GM19099 (cell line): Measurements from ENCODE around the gene PKNOX2.

Experiments used
- POLR2A ChIP-seq: IDR thresholded peaks from 3 replicates; pipeline ENCODE4 v1.6.1; 2011; ENCODE audit warnings: low read depth; ENCODE audit not compliant: insufficient read length; ENCODE audit errors: extremely low read depth

PKNOX2 gene

GRCh38 chr11:125303186-125303585 lies 138.6 kb downstream of the PKNOX2 start:
- TF ChIP-seq POLR2A: no peak

GRCh38 chr11:125303694-125304093 lies 139.1 kb downstream of the PKNOX2 start:
- no peak for TF ChIP-seq POLR2A

- TF ChIP-seq POLR2A: no peak
These were observed 139.6 kb downstream of the PKNOX2 start for GRCh38 chr11:125304136-125304535.

GRCh38 chr11:125304876-125305275 lies 140.3 kb downstream of the PKNOX2 start:
- TF ChIP-seq POLR2A: no peak

- TF ChIP-seq POLR2A: no peak
These were observed 140.8 kb downstream of the PKNOX2 start for GRCh38 chr11:125305345-125305744.

GRCh38 chr11:125306476-125306875 lies 141.9 kb downstream of the PKNOX2 start:
- no peak for TF ChIP-seq POLR2A

- no peak for TF ChIP-seq POLR2A
These were observed 143.7 kb downstream of the PKNOX2 start for GRCh38 chr11:125308246-125308645.

- no peak for TF ChIP-seq POLR2A
These were observed 147.8 kb downstream of the PKNOX2 start for GRCh38 chr11:125312391-125312790.

GRCh38 chr11:125312812-125313211 lies 148.3 kb downstream of the PKNOX2 start:
- TF ChIP-seq POLR2A: no peak

GRCh38 chr11:125313271-125314219 lies 149.0 kb downstream of the PKNOX2 start:
- TF ChIP-seq POLR2A: no peak

- TF ChIP-seq POLR2A: no peak
These were observed 149.9 kb downstream of the PKNOX2 start for GRCh38 chr11:125314276-125315078.

GRCh38 chr11:125315079-125315740 lies 150.7 kb downstream of the PKNOX2 start:
- TF ChIP-seq POLR2A: no peak

GRCh38 chr11:125317416-125317815 lies 152.9 kb downstream of the PKNOX2 start:
- no peak for TF ChIP-seq POLR2A

- no peak for TF ChIP-seq POLR2A
These were observed 155.1 kb downstream of the PKNOX2 start for GRCh38 chr11:125319649-125320048.

GRCh38 chr11:125320347-125321076 lies 156.0 kb downstream of the PKNOX2 start:
- no peak for TF ChIP-seq POLR2A

- TF ChIP-seq POLR2A: no peak
These were observed 157.7 kb downstream of the PKNOX2 start for GRCh38 chr11:125322289-125322688.
